H1 (cell line): ENCODE measurements around the gene ZNF423. TPM values are rescaled to one million over a fixed set of nuclear protein-coding genes. Genes with fewer than 3 reads are reported as not detected.

Experiments
- ASH2L ChIP-seq: fragments of 200-600, 300-600 bp; sonication (generic); IDR thresholded peaks from one replicate; pipeline ENCODE4 v1.7.1; 2017; ENCODE audit warnings: low read length
- BRCA1 ChIP-seq: IDR thresholded peaks from 2 replicates; pipeline ENCODE4 v1.6.1; 2012; ENCODE audit warnings: low read depth, low read length, improper control_type of control experiment
- CTBP2 ChIP-seq: IDR thresholded peaks from 2 replicates; pipeline ENCODE4 v1.7.0; 2011; ENCODE audit warnings: borderline replicate concordance, mild to moderate bottlenecking, moderate library complexity, mixed read lengths, low read length; ENCODE audit not compliant: insufficient read depth, insufficient read length
- FOSL1 ChIP-seq: IDR thresholded peaks from 2 replicates; pipeline ENCODE4 v1.6.1; 2011; ENCODE audit warnings: mild to moderate bottlenecking, low read depth, low read length, moderate library complexity; ENCODE audit not compliant: insufficient read depth
- HDAC2 ChIP-seq, 2 experiments: fragments of 300-600 bp in 1 of 2; sonication (generic) in 1 of 2; IDR thresholded peaks; 2 replicates each; pipeline ENCODE4 v1.6.1; 2011 to 2012; ENCODE audit warnings: low read depth in 2 of 2, low read length in 2 of 2, mild to moderate bottlenecking in 2 of 2, moderate library complexity in 2 of 2, borderline replicate concordance in 1 of 2, inconsistent platforms in 1 of 2
- polyA plus RNA-seq, 7 experiments: library from polyadenylated mRNA; depleted of rRNA in 3 of 7; stranded (reverse) in 5 of 7; unstranded in 2 of 7; fragments of >200 nt in 5 of 7; fragments of 200-250 nt in 2 of 7; gene quantifications; 1 replicate in 5 of 7; 2 replicates in 1 of 7; 4 replicates in 1 of 7; pipeline versions ENCODE4 v1.2.1 to v1.2.3, GENCODE V29; 2011 to 2013; ENCODE audit warnings: missing spikeins in 2 of 7, mixed read lengths in 2 of 7
- total RNA-seq: library from RNA; stranded (reverse); fragmentation: NEBNext Ultra II Directional; extraction: Animal tissue kit (Norgen Biotek cat#: 25700); gene quantifications from 2 replicates; pipeline ENCODE4 v1.2.1, GENCODE V29; 2021

ZNF423 gene
- total and polyA plus RNA-seq, 2 of the 8 experiments (the other 6 are each of a cell fraction or from before 2014, with no cell fraction given), result 38.2 to 52.3 TPM

GRCh38 chr16:49546735-49547134 lies 309.2 kb downstream of the ZNF423 start (continued):
- TF ChIP-seq HDAC2 (IDR thresholded peaks at IDR 0.05; ENCODE audit: borderline replicate concordance in 1 of 2, low read depth in 2 of 2, low read length in 2 of 2), result no peak
- TF ChIP-seq BRCA1, result no peak
- TF ChIP-seq CTBP2, result no peak
- TF ChIP-seq ASH2L, result no peak
- no peak for TF ChIP-seq FOSL1
